ENCODE measurements around the gene INO80.

Gene INO80

DNA sequence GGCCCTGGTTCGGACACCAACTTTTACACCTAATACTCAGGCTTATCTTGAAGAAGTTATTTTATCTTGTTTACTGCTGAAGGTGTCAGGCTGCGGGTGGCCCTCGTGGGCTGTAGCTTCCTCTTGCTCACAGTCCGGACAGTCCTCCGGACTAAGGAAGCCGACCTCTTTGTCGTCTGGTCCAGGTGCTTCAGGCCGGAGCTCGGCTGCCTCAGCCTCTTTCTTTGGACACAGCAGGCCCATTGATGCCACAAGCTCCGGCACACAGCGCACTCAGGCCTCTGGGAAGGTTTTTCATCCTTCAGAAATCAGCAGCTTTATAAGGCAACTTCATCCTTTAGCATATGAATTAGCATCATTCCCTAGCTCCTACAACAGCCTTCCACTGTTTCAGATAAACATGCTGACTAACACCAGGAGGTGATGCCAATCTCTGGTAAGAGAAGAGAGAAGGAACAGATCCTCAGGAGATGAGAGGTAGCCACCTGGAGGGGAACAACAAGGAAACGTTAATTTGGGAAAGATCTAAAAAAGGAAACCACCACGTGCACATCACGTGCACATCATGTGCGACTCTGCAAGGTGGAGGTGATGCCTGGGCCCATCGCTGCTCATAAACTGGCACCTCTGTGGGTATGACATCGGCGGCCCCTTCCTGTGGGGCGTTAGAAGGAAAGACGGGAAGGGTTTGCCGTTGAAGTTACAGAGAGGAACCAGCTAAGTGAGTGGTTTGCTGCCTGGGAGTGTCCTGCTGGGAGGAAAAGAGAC, 167.2 kb downstream of the INO80 start:
- no peak for DNase-seq (ENCODE audit: low spot score)

DNA sequence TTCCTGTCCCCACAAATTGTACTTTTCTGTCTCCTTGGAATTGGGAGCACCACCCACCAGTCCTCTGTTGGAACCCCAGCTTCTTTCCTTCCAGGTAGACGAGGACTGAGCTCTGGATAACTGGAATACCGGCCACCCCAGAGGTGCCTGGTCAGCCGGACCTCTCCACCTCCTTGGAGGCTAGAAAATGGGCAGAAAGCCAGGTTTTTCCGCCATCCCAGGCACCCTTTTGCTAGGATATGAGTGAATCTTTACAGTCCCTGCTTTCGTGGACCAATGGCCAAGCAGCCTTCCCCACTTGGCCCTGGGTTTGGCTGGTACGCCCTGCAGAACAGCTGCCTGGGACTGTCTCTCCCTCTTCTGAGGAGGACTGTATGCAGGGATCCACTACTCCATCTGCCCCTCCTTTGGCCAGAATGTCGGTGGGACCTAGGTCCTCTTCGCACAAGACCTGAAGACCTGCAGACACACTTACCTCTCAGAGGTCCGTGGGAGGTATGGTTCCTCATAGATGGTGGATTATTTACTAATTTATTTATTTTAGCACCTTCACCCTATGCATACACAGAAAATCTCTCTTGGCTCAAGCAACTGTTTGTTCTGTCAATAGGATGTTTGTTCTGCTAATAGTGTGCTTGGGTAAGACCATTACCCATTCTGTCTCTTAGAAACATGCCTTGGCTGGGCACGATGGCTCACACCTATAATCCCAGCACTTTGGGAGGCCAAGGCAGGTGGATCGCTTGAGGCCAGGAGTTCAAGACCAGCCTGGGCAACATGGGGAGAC, 171.4 kb downstream of the INO80 start:
- DNase-seq (ENCODE audit: low spot score): no peak

DNA sequence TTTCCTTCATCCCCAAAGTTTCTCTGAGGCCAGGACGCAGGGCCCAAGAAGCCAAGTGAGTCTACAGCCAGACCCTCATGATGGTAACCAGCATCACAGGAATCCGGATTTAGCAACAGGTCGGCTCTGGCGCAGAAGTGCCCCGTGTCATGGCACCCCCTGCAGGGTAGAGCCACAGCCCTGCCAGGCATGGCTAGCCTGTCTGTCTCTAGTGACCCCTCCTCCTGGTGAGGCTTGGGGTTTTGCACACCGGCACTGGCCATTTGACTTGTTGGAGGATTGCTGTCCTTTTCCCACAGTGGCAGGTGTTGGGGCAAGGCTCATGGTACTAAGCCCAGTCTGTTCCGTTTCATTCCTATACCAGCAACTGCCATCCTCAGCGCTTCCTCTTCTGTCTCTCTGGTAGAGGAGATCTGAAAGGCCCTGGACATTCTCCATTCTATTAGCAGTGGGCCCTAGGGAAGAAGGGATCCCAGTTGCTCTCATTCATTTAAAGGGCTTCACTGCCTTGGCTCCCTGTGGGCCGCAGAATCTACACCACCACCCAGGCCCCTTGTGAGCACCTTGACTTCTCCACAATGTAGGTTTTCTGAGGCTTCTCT, 172.2 kb downstream of the INO80 start:
- DNase-seq (ENCODE audit: low spot score): no peak

DNA sequence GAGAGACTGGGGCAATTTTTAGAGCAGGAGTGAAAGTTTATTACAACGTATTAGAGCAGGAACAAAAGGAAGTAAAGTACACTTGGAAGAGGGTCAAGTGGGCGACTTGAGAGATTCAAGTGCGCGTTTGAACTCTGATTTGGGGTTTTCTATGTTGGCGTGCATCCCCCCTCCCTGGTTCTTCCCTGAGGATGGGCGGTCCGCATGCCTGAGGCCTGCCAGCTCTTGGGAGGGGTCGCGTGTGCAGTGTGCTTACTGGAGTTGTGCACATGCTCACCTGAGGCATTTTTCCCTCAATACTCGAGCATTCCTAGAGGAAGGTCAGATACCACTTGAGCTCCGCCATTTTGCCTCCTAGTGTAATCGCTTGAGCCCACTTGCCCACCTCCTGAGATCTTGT, 173.2 kb downstream of the INO80 start:
- no peak for DNase-seq (ENCODE audit: low spot score)

DNA sequence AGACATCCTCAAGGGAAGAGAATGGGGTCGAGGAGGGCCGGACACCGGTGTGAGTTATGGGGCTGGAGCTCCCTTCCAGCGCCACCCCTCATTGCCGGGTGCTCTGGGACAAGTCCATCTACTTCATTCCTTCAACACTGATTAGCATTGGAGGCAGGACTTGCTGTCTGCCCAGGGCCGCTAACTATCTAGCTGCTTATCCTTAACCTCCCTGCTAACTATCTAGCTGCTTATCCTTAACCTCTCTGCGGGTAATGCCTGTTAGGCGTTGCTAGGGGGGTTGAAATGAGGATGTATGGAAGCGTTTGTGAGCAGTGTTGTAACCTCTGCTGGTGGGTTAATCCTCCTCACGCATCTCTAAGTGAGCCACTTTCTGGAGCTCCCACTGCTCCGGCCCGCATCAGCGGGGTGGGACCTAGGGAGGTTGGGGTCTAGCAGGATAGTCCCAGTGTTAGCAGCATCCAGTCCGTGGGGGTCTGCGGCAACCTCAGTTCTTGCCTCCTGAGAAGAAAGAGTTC, 173.7 kb downstream of the INO80 start:
- no peak for DNase-seq (ENCODE audit: low spot score)

DNA sequence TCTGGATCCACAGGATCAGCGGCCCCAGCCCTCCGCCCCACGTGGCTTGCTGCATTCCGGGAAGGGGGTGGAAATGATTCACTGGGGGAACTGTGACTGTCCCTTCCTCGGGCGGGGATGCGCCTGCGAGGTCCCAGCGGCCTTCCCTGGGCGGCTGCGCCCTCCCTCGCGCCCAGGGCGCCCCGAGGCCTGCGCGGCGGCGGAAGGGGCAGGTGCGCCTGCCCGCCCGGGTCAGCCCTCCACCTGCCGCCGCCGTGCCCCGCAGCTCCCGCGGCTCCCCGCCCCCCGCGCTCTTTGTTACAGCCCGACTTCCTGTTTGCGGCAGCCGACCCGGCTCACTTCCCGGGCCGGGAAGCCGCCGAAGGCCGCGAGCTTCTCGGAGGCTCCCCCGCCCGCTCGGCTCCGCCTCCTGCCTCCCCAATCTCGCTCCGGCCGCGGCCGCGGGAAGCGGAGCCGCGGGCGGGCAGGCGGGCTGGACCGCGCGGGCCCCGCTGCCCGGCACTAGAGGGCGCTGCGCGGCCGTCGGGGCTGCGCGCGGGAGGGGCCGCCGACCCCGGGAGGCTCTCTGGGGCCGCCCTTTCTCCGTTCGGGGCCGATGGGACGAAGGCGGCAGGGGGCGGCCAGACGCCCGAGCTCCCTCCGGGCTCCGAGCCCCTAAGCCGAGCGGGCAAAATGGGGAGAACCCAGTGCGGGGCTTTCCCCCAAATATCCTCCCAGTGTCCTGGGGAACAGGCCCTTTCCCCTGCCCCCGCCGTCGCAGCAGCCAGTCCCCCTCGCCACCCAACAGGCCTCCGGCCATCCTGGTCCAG, 174.3 kb downstream of the INO80 start:
- peak; percentile 96 for DNase-seq (ENCODE audit: low spot score)

DNA sequence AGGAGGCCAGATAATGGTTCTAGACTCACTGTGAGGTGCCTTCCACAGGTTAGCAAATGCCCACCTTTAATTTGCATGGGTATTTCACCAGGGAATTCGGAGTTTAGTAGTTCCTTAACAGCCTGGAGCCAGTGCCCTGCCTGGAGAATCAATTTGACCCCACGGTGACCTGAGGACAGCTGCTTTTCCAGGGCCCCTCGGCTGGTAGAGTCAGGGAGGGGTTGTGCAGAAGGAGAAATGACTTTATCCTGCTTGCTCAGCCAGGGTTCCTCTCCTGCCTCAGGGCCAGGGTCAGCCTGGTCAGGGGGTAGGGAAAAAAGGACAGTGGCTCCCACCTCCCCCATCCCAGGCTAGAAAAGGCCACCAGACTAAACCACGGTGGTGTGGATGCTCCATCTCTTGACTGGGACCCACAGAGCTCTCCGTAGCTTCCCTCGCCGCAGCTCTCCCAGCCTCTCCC, 175.0 kb downstream of the INO80 start:
- DNase-seq (ENCODE audit: low spot score): no peak

DNA sequence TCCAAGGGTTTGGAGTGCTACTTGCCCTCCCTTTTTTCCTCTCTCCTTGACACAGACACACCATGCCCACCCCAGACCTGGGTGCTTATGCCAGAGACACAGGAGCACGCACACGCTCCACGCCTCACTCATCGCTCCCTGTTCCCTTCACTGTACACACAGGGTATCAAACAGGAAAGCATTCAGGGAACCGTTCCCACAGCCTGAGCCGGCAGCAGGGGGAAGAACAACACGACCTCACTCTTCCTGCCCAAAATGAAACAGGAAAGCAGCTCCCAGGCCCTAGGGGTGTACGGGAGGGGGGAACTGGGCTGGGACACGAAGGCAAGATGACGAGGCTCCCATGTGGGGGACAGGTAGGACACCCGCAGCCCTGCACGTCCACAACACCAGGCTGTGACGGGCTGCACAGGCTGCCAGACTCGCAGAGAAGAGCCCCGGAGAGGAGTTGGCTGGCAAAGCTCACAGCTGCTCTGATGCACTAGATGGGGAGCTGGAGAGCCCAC, 175.7 kb downstream of the INO80 start:
- no peak for DNase-seq (ENCODE audit: low spot score)

DNA sequence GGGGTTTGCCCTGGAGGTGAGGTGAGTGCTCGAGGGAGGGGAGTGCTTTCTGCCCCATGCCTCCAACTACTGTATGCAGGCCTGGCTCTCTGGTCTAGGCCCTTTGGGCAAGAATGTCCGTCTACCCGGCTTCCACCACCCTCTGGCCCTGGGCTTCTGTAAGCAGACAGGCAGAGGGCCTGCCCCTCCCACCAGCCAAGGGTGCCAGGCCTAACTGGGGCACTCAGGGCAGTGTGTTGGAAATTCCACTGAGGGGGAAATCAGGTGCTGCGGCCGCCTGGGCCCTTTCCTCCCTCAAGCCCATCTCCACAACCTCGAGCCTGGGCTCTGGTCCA, 177.6 kb downstream of the INO80 start:
- no peak for DNase-seq (ENCODE audit: low spot score)

DNA sequence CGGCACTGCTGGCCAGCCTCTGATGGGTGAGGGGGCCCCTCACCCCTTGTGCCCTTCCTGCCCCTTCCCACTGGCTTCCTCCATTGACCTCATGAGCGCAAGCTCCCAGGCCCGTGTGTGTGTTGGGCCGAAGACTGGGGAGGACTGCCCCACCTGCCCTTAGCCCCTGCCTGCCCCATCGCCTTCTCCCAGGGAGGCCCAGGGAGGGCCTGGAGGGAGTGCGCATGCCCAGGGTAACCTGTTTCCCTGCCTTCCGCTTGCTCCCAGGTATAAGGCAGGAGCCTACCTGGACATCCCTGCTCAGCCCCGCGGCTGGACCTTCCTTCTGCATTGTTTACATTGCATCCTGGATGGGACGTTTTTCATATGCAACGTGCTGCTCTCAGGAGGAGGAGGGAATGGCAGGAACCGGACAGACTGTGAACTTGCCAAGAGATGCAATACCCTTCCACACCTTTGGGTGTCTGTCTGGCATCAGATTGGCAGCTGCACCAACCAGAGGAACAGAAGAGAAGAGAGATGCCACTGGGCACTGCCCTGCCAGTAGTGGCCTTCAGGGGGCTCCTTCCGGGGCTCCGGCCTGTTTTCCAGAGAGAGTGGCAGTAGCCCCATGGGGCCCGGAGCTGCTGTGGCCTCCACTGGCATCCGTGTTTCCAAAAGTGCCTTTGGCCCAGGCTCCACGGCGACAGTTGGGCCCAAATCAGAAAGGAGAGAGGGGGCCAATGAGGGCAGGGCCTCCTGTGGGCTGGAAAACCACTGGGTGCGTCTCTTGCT, 178.1 kb downstream of the INO80 start:
- DNase-seq (ENCODE audit: low spot score): no peak

DNA sequence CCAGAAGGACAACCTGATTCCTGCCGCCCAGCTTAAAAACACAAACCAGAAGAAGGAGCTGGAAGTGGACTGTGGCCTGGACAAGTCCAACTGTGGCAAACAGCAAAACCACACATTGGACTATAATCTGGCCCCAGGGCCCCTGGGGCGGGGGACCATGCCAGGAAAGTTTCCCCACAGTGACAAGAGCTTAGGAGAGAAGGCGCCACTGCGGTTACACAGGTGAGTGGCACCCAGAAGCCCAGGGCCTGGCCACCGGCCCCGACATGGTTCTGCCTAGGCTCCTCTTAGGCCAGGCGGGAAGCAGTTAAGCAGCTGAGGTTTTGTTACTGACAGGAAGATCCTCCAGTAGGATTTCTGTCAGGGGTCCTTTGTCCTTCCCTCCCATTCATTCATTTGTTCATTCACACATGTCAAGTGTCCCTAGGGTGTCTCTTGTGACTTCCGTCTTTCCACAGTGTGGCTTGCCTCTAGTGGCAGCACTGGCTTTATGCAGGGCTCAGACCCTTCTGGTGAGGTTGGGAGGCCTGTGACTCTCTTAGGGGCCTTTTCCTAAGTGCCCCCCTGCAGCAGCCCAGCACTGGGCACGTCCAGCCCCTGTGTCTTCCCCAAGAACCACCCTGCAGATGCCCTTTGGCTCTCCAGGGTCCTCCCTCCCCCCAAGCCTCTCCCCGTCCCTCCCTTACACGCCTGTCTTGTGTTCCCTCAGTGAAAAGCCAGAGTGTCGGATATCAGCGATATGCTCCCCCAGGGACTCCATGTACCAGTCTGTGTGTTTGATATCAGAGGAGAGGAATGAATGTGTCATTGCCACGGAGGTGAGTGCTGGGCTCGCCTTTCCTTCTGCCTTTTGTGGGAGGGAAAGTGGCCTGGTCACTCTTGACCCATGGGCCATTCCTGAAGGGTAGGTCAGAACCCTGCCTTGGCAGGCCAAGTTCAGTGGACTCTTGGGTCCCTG, 179.1 kb downstream of the INO80 start:
- no peak for DNase-seq (ENCODE audit: low spot score)

DNA sequence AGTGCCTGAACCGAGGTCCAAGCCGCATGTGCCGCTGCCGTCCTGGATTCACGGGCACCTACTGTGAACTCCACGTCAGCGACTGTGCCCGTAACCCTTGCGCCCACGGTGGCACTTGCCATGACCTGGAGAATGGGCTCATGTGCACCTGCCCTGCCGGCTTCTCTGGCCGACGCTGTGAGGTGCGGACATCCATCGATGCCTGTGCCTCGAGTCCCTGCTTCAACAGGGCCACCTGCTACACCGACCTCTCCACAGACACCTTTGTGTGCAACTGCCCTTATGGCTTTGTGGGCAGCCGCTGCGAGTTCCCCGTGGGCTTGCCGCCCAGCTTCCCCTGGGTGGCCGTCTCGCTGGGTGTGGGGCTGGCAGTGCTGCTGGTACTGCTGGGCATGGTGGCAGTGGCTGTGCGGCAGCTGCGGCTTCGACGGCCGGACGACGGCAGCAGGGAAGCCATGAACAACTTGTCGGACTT, 179.8 kb downstream of the INO80 start:
- DNase-seq (ENCODE audit: low spot score): no peak

DNA sequence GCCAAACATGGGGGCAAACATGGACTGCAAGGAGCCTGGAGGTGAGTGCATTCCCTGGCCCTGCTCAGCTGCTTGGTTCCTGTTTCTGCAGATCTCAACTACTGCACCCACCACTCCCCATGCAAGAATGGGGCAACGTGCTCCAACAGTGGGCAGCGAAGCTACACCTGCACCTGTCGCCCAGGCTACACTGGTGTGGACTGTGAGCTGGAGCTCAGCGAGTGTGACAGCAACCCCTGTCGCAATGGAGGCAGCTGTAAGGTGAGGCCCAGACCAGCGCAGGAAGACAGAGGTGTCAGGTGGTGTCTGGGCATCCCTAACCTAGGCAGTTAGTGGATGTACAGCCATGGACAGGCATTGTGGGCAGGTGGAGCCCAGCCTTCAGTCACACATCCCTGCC, 181.6 kb downstream of the INO80 start:
- no peak for DNase-seq (ENCODE audit: low spot score)

DNA sequence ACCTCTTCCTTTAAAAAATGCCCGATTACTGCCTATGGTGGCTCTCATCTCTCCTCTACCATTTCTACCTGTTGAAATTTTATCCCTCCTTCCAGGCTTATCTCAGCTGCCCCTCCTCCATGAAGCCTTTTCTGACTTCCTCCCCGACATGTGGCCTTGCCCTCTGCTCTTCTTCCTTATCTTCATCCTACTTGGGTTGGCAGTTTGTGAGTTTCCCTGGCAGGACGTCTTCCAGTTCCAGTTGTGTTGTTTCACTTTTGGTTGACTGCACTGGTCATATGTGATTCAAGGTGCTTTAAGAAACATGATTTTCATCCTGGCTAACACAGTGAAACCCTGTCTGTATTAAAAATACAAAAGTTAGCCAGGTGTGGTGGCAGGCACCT, 182.6 kb downstream of the INO80 start:
- no peak for DNase-seq (ENCODE audit: low spot score)

DNA sequence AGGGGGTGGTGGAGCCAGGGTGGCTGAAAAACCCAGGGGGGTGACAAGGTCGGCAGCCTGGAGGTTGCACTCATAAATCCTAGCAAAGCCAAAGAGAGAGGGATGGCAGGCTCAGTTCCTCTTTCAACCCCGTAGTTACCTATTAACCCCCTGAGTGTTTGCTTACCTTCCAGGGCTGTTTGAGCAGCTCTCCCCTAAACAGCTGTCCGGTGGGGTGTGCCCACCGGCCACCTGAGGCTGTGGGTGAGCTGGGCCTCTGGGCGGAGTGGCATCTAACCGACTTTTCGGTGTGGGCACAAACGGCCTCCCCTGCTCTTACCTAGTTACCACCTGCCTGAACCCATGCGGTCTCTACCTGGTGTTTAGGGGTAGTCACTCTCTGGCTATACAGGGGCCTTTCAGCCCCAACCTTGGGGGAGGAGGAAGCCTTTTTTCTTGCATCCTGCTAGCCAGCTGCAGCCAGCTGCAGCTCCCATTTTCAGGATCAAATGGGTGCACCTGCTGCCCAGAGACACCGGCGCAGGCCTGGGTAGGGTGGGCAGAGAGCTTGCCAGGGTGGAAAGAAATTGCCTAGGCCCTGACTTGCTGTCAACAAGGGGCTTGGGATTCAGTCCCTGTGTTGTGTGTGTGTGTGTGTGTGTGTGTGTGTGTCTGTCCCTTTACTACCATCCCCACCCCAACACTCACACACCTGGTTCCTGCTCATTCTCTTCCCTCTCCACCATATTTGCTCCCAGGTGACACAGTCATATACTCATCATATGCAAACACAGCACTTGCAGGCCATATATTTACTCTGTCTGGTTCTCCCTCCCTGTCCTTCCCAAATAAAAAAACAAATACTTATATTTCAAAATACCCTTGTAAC, 183.2 kb downstream of the INO80 start:
- no peak for DNase-seq (ENCODE audit: low spot score)

DNA sequence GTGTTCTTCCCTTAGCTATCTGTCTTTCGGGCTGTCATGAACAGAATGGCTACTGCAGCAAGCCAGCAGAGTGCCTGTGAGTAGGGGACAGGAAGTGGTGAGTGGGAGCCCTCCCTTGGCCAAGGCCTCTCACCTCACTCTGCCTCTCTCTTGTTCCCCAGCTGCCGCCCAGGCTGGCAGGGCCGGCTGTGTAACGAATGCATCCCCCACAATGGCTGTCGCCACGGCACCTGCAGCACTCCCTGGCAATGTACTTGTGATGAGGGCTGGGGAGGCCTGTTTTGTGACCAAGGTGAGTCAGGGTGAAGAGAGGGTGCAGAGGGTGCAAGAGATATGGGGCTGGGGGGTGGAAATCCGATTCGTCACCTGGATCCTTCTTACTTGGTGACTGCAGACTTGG, 183.9 kb downstream of the INO80 start:
- DNase-seq (ENCODE audit: low spot score): no peak

DNA sequence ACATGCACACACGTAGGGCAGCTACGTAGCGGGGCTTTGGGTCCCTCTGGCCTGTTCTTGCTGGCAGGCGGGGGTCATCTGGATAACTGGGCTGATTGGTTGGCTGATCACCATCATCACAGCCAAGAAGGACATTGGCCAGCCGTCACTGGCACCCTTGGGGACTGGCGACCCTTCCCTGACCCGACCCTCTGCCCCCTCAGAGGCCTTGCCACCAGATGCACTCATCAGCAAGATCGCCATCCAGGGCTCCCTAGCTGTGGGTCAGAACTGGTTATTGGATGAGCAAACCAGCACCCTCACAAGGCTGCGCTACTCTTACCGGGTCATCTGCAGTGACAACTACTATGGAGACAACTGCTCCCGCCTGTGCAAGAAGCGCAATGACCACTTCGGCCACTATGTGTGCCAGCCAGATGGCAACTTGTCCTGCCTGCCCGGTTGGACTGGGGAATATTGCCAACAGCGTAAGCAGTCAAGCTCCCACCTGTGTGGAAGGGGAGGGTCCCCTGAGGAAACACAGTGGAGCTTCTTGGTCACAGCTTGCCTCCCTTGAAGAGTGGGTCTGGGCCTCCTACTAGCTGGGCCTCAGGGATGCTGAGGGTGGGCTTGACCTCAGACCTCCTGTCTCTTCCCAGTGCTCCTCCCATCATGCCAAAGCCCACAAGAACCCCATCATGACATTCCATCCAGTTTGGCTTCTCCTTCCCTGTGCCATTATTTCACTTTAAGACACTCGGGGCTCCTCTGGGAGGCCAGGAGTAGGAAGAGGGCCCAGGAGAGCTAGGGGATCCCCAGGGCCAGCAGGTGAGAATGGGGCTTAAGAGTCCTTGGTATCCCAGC, 184.6 kb downstream of the INO80 start:
- DNase-seq (ENCODE audit: low spot score): no peak
